Loucy (cell line): ENCODE results near the gene RNU2-1.
"Not testable (repeated sequence)": the region's sequence is repeated elsewhere in the genome, so short reads cannot be mapped to it uniquely, and the experiment has no call there.

ENCODE experiments used
- CTCF ChIP-seq: fragments of 200-600 bp; sonication (generic); conservative IDR thresholded peaks from 2 replicates; pipeline ENCODE4 v1.5.1; 2014; ENCODE audit warnings: mild to moderate bottlenecking, antibody characterized with exemption, low read length
- EZH2phosphoT487 ChIP-seq: fragments of 200-600 bp; IDR thresholded peaks from 2 replicates; pipeline ENCODE4 v1.6.1; 2018; ENCODE audit warnings: antibody characterized with exemption, mild to moderate bottlenecking, moderate library complexity, borderline replicate concordance

DNA sequence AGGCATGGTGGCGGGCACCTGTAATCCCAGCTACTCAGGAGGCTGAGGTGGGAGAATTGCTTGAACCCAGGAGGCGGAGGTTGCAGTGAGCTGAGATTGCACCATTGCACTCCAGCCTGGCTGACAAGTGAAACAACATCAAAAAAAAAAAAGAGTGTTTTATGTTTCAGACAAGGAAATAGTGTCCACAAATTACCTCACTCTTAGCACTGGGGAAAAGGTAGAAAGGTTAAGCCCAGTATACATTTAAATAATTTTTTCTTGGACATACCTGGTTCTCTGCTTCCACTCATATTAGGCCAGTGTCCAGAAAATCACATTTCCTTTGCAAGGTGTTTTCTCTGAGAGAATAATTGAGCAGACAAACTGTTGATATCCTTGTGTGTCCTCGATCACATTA, 30.8 kb downstream of the RNU2-1 start:
- TF ChIP-seq CTCF, EZH2phosphoT487: not testable (repeated sequence)
